MM.1S (cell line): ENCODE data around the gene KIAA0040.

Experiments used
- DNase-seq: peaks from one replicate; pipeline ENCODE4 v3.0.0-alpha.2; 2015
- H2AFZ ChIP-seq: fragments of 300-600 bp; sonication (generic); 2 replicates; pipeline ENCODE4 v1.6.0; 2016; ENCODE audit warnings: antibody characterized with exemption, low read length
- H3F3A ChIP-seq: fragments of 300-600 bp; sonication (generic); 2 replicates; pipeline ENCODE4 v1.6.1; 2016; ENCODE audit warnings: mild to moderate bottlenecking, antibody characterized with exemption, low read length, moderate library complexity, mixed read lengths; ENCODE audit not compliant: insufficient read depth
- H3K27ac ChIP-seq: fragments of 300-600 bp; sonication (generic); 2 replicates; pipeline ENCODE4 v1.5.1; 2016; ENCODE audit warnings: mild to moderate bottlenecking, low read length
- H3K27me3 ChIP-seq: fragments of 300-600 bp; sonication (generic); replicated peaks from 2 replicates; pipeline ENCODE4 v1.6.0; 2016; ENCODE audit warnings: low read length; ENCODE audit not compliant: insufficient read depth
- H3K36me3 ChIP-seq: fragments of 300-600 bp; sonication (generic); replicated peaks from 2 replicates; pipeline ENCODE4 v1.6.1; 2016; ENCODE audit warnings: mild to moderate bottlenecking, low read length, mixed read lengths; ENCODE audit not compliant: insufficient read depth
- H3K4me1 ChIP-seq: fragments of 300-600 bp; sonication (generic); 2 replicates; pipeline ENCODE4 v1.6.1; 2016; ENCODE audit warnings: low read length, mixed read lengths
- H3K4me2 ChIP-seq: fragments of 300-600 bp; sonication (generic); 2 replicates; pipeline ENCODE4 v1.6.0; 2016; ENCODE audit warnings: low read depth, low read length
- H3K4me3 ChIP-seq: fragments of 300-600 bp; sonication (generic); 2 replicates; pipeline ENCODE4 v1.5.1; 2016; ENCODE audit warnings: low read length, mixed read lengths
- H3K79me2 ChIP-seq: fragments of 300-600 bp; sonication (generic); 2 replicates; pipeline ENCODE4 v1.6.1; 2016; ENCODE audit warnings: mixed run types, low read length, mixed read lengths
- H3K9ac ChIP-seq: fragments of 300-600 bp; sonication (generic); 2 replicates; pipeline ENCODE4 v1.6.1; 2016; ENCODE audit warnings: low read length, mixed read lengths
- H3K9me2 ChIP-seq: fragments of 300-600 bp; sonication (generic); replicated peaks from 2 replicates; pipeline ENCODE4 v1.6.1; 2016; ENCODE audit warnings: mild to moderate bottlenecking, low read length, mixed read lengths; ENCODE audit not compliant: insufficient read depth
- H3K9me3 ChIP-seq: fragments of 300-600 bp; sonication (generic); replicated peaks from 2 replicates; pipeline ENCODE4 v1.6.1; 2016; ENCODE audit warnings: mild to moderate bottlenecking, low read length, mixed read lengths; ENCODE audit not compliant: insufficient read depth
- H4K20me1 ChIP-seq: fragments of 300-600 bp; sonication (generic); 2 replicates; pipeline ENCODE4 v1.6.1; 2016; ENCODE audit warnings: mild to moderate bottlenecking, low read length, moderate library complexity, mixed read lengths; ENCODE audit not compliant: insufficient read depth
- EZH2 ChIP-seq: fragments of 300-600 bp; sonication (generic); optimal IDR thresholded peaks from 2 replicates; pipeline ENCODE3; 2017; ENCODE audit warnings: low read depth, mild to moderate bottlenecking, antibody characterized with exemption, low read length, mixed read lengths
- EZH2phosphoT487 ChIP-seq: fragments of 300-600 bp; sonication (generic); IDR thresholded peaks from 2 replicates; pipeline ENCODE4 v1.6.1; 2018; ENCODE audit warnings: antibody characterized with exemption, low read length
- TF ChIP-seq, protein P1 (sequence below): fragments of 300-600 bp; sonication (generic); IDR thresholded peaks from 2 replicates; pipeline ENCODE4 v1.5.1; 2016; ENCODE audit warnings: antibody characterized with exemption, low read length, mixed read lengths

The KIAA0040 gene

DNA sequence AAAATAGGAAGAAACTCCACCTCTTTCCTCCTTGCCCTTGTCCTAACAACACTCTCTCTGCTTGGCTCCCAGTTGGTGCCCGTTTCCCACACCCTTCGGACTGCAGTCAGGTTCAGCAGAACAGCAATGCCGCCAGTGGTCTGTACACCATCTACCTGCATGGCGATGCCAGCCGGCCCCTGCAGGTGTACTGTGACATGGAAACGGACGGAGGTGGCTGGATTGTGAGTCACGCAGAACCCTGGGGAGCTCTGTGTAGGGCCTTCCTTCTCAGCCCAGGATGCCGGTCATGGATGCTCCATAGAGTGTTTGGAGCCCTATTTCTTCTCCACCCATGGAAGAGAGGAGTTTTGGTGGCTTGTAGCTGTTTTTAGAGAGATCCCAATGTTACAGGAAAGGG lies 64.1 kb downstream of the KIAA0040 start:
- no peaks in the 10 kb centered on the region for H3K79me2 ChIP-seq
- H3K27ac ChIP-seq: no peak overlapping the region
- H3K4me3 ChIP-seq: no peak overlapping the region
- no peaks in the 10 kb centered on the region for H3K9me3 ChIP-seq
- DNase-seq: no peak
- no peaks in the 10 kb centered on the region for H3F3A ChIP-seq
- no peaks in the 10 kb centered on the region for H3K27me3 ChIP-seq
- H3K36me3 ChIP-seq: no peaks in the 10 kb centered on the region
- H3K9ac ChIP-seq: no peak overlapping the region
- H2AFZ ChIP-seq: no peak overlapping the region
- no peaks in the 10 kb centered on the region for H3K9me2 ChIP-seq
- TF ChIP-seq EZH2phosphoT487 (no peak), EZH2 (no peak)
- TF ChIP-seq, protein P1, sequence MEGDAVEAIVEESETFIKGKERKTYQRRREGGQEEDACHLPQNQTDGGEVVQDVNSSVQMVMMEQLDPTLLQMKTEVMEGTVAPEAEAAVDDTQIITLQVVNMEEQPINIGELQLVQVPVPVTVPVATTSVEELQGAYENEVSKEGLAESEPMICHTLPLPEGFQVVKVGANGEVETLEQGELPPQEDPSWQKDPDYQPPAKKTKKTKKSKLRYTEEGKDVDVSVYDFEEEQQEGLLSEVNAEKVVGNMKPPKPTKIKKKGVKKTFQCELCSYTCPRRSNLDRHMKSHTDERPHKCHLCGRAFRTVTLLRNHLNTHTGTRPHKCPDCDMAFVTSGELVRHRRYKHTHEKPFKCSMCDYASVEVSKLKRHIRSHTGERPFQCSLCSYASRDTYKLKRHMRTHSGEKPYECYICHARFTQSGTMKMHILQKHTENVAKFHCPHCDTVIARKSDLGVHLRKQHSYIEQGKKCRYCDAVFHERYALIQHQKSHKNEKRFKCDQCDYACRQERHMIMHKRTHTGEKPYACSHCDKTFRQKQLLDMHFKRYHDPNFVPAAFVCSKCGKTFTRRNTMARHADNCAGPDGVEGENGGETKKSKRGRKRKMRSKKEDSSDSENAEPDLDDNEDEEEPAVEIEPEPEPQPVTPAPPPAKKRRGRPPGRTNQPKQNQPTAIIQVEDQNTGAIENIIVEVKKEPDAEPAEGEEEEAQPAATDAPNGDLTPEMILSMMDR: no peak
- H4K20me1 ChIP-seq: no peaks in the 10 kb centered on the region
- no peaks in the 10 kb centered on the region for H3K4me1 ChIP-seq
- H3K4me2 ChIP-seq: no peak overlapping the region

DNA sequence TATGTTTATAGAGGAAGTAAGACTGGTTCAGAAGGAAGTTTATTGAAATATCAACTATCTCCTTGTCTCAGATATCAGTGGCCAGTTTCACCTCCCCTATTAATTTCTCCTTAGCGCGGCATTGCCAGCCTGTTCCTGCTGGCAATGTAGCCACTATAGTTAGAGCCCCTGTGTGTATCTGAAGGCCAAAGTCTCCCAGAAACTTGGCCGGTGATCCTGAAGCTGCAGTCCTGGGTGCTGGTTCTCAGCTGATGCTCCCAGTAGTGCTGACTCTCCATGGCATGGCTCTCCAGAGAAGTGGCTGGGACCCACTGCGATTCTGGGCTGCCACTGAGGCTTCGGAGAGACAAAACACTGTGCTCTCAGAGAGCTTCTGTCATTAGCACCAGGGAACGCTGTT lies 65.0 kb downstream of the KIAA0040 start:
- no peaks in the 10 kb centered on the region for H3F3A ChIP-seq
- no peaks in the 10 kb centered on the region for H3K79me2 ChIP-seq
- H3K27me3 ChIP-seq: no peaks in the 10 kb centered on the region
- H3K9me2 ChIP-seq: no peaks in the 10 kb centered on the region
- no peaks in the 10 kb centered on the region for H3K9me3 ChIP-seq
- TF ChIP-seq EZH2phosphoT487 (no peak), EZH2 (no peak)
- TF ChIP-seq, protein P1: no peak
- no peak for DNase-seq
- H3K9ac ChIP-seq: no peak overlapping the region
- H3K27ac ChIP-seq: no peak overlapping the region
- H2AFZ ChIP-seq: no peak overlapping the region
- no peaks in the 10 kb centered on the region for H4K20me1 ChIP-seq
- H3K4me3 ChIP-seq: no peak overlapping the region
- no peak overlapping the region for H3K4me2 ChIP-seq
- H3K36me3 ChIP-seq: no peaks in the 10 kb centered on the region
- no peaks in the 10 kb centered on the region for H3K4me1 ChIP-seq

DNA sequence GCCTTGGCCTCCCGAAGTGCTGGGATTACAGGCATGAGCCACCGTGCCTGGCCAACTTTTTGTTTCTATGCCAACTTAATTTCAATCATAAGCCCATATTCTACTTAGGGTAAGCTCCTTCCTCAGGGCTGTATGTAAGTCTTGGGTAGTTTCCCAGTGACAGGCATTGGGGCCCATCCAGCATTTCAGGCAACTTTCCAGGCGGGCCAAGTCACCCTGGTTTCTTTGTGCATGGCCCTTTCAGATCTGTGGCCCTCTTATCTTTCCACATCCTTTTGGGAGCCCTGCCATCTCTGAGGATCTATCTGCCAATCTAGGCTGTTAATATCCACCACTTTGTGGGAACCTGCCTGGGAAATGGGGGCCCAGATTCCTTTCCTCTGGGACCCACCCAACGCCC lies 66.2 kb downstream of the KIAA0040 start:
- Histone ChIP-seq H3K4me1 (no peaks in the 10 kb centered on the region), H3K9me2 (no peaks in the 10 kb centered on the region), H3K9ac (no peak overlapping the region), H3K4me3 (no peak overlapping the region), H3K4me2 (no peak overlapping the region), H3K27ac (no peak overlapping the region), H2AFZ (no peak overlapping the region), H3K36me3 (no peaks in the 10 kb centered on the region), H4K20me1 (no peaks in the 10 kb centered on the region), H3K9me3 (no peaks in the 10 kb centered on the region), H3F3A (no peaks in the 10 kb centered on the region), H3K27me3 (no peaks in the 10 kb centered on the region), H3K79me2 (no peaks in the 10 kb centered on the region)
- DNase-seq: no peak
- TF ChIP-seq, protein P1: no peak
- TF ChIP-seq EZH2phosphoT487 (no peak), EZH2 (no peak)

DNA sequence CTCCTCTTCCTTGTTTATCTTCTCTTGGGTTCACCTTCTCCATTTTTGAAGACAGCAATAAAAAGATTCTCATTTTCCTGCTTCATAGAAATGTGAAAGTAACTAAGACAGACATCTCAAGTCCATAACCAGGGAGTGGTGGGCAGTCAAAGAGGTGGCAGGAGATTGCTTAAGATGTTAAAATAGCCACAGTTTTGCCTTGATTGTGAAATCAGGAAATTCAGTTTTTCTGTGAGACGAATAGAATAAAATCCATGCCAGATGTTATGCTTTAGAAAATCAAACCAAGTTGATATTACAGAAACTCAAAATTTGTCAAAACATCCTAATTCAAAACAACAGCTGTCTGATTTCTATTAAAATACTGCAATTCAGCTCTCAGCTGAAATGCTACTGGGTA lies 67.7 kb downstream of the KIAA0040 start:
- Histone ChIP-seq H4K20me1 (no peaks in the 10 kb centered on the region), H3F3A (no peaks in the 10 kb centered on the region), H3K27me3 (no peaks in the 10 kb centered on the region), H3K27ac (no peak overlapping the region), H3K4me1 (no peaks in the 10 kb centered on the region), H3K9me3 (no peaks in the 10 kb centered on the region), H3K9ac (no peak overlapping the region), H3K9me2 (no peaks in the 10 kb centered on the region), H3K4me2 (no peak overlapping the region), H2AFZ (peak overlapping the region; percentile 7; the same call in 1 of the 2 replicates), H3K36me3 (no peaks in the 10 kb centered on the region), H3K4me3 (no peak overlapping the region), H3K79me2 (no peaks in the 10 kb centered on the region)
- TF ChIP-seq, protein P1: no peak
- no peak for TF ChIP-seq EZH2phosphoT487
- TF ChIP-seq EZH2: no peak
- DNase-seq: no peak
